HCT116 (cell line): ENCODE measurements around the gene TDRD3. TPM values are rescaled to one million over a fixed set of nuclear protein-coding genes. Genes with fewer than 3 reads are reported as not detected.

ENCODE experiments used
- ATAC-seq: fragments of 200-7000 bp; cut with Tn5 transposase; 2 replicates; pipeline ENCODE4 v1.9.1; 2020; ENCODE audit warnings: mild to moderate bottlenecking, moderate library complexity
- BruUV-seq: library from RNA; stranded (reverse); fragments of 400-500 nt; replicated peaks from 2 replicates; lab custom pipeline; 2021; lab: Mats Ljungman, UMichigan
- CTCF ChIA-PET: fragments of 300-600 bp; sonication (Branson Sonifier 250); formaldehyde crosslinking; loops from one replicate; lab custom pipeline; 2021; ENCODE audit warnings: antibody characterized with exemption; lab: Charles Lee
- POLR2A ChIA-PET: fragments of 300-600, 350-600 bp; sonication (Branson Sonifier 250); formaldehyde crosslinking; loops from one replicate; lab custom pipeline; 2021; ENCODE audit warnings: antibody characterized with exemption; lab: Charles Lee
- RAD21 ChIA-PET, 2 experiments: fragments of 300-600 bp; sonication (Branson Sonifier 250); formaldehyde crosslinking; loops; one replicate each; lab custom pipeline; 2023; ENCODE audit warnings: low total read pairs in 2 of 2; ENCODE audit not compliant: uncharacterized antibody in 2 of 2, unreplicated experiment in 2 of 2, low non-redundant PET in 1 of 2; lab: Charles Lee
- DNase-seq: peaks from one replicate; pipeline ENCODE4 v3.0.0-alpha.2; 2010; ENCODE audit warnings: low read depth, low spot score
- H2AFZ ChIP-seq: fragments of 200-600 bp; shearing (Covaris generic), sonication (generic); 2 replicates; pipeline ENCODE4 v1.6.1; 2017; ENCODE audit warnings: low read depth, mixed run types, mixed read lengths, antibody characterized with exemption, low read length; ENCODE audit not compliant: poor library complexity, severe bottlenecking
- H3K27ac ChIP-seq: 2 replicates; pipeline ENCODE4 v1.5.1; 2012; ENCODE audit warnings: low read depth, low read length
- H3K27me3 ChIP-seq: fragments of 200-600 bp; sonication (generic); 2 replicates; pipeline ENCODE4 v1.6.1; 2016; ENCODE audit warnings: mixed run types, low read length, mixed read lengths; ENCODE audit not compliant: insufficient read depth
- H3K36me3 ChIP-seq, 2 experiments: fragments of 200-500 bp in 1 of 2; fragments of 200-600 bp in 1 of 2; sonication (Bioruptor generic) in 1 of 2; sonication (generic) in 1 of 2; 2 replicates each; pipeline versions ENCODE4 v1.5.1 to v1.6.1; 2014 to 2016; ENCODE audit warnings: low read length in 2 of 2, inconsistent platforms in 1 of 2, mixed read lengths in 1 of 2, mixed run types in 1 of 2; ENCODE audit not compliant: insufficient read depth in 2 of 2, control insufficient read depth in 1 of 2
- H3K4me1 ChIP-seq, 2 experiments: fragments of 200-600 bp in 1 of 2; sonication (generic) in 1 of 2; 2 replicates each; pipeline versions ENCODE4 v1.5.1 to v1.6.1; 2012 to 2017; ENCODE audit warnings: low read length in 2 of 2, inconsistent platforms in 1 of 2, mild to moderate bottlenecking in 1 of 2, mixed read lengths in 1 of 2, mixed run types in 1 of 2, moderate library complexity in 1 of 2; ENCODE audit not compliant: insufficient read depth in 2 of 2, control insufficient read depth in 1 of 2
- H3K4me2 ChIP-seq: fragments of 200-600 bp; sonication (generic); 2 replicates; pipeline ENCODE4 v1.6.1; 2017; ENCODE audit warnings: mixed run types, low read length, mixed read lengths
- H3K4me3 ChIP-seq, 2 experiments: fragments of 200-600 bp in 1 of 2; sonication (generic) in 1 of 2; replicated peaks in 1 of 2; 2 replicates each; pipeline ENCODE4 v1.5.1; 2011 to 2016; ENCODE audit warnings: low read length in 2 of 2, control low read depth in 1 of 2, low read depth in 1 of 2, mild to moderate bottlenecking in 1 of 2, mixed read lengths in 1 of 2, mixed run types in 1 of 2
- H3K79me2 ChIP-seq: fragments of 200-600 bp; sonication (generic); 2 replicates; pipeline ENCODE4 v1.6.1; 2017; ENCODE audit warnings: mild to moderate bottlenecking, mixed run types, low read length, moderate library complexity, mixed read lengths; ENCODE audit not compliant: insufficient read depth
- H3K9ac ChIP-seq: fragments of 200-600 bp; sonication (generic); 2 replicates; pipeline ENCODE4 v1.6.1; 2016; ENCODE audit warnings: low read length, mixed read lengths
- H3K9me2 ChIP-seq: fragments of 200-600 bp; sonication (generic), shearing (Covaris generic); 2 replicates; pipeline ENCODE4 v1.6.1; 2017; ENCODE audit warnings: mixed run types, mild to moderate bottlenecking, moderate library complexity; ENCODE audit not compliant: insufficient read depth
- H3K9me3 ChIP-seq, 2 experiments: fragments of 200-500 bp in 1 of 2; fragments of 200-600 bp in 1 of 2; sonication (Bioruptor generic) in 1 of 2; sonication (generic) in 1 of 2; 2 replicates each; pipeline ENCODE4 v1.6.1; 2014 to 2017; ENCODE audit warnings: low read length in 2 of 2, mixed read lengths in 2 of 2, inconsistent platforms in 1 of 2, low read depth in 1 of 2, mild to moderate bottlenecking in 1 of 2, mixed run types in 1 of 2, moderate library complexity in 1 of 2; ENCODE audit not compliant: control insufficient read depth in 1 of 2, insufficient read depth in 1 of 2
- H4K20me1 ChIP-seq: fragments of 200-600 bp; sonication (generic), shearing (Covaris generic); 2 replicates; pipeline ENCODE4 v1.6.1; 2017; ENCODE audit warnings: mixed run types, mild to moderate bottlenecking, moderate library complexity; ENCODE audit not compliant: insufficient read depth
- ATF3 ChIP-seq: IDR thresholded peaks from 2 replicates; pipeline ENCODE4 v1.6.1; 2012
- CBX3 ChIP-seq: IDR thresholded peaks from 2 replicates; pipeline ENCODE4 v1.6.1; 2012; ENCODE audit warnings: low read depth
- CEBPB ChIP-seq: IDR thresholded peaks from 2 replicates; pipeline ENCODE4 v1.6.1; 2012; ENCODE audit warnings: low read depth
- FOSL1 ChIP-seq: IDR thresholded peaks from 2 replicates; pipeline ENCODE4 v1.6.1; 2012; ENCODE audit warnings: low read depth
- JUND ChIP-seq: IDR thresholded peaks from 2 replicates; pipeline ENCODE4 v1.6.1; 2012
- POLR2A ChIP-seq: IDR thresholded peaks from 2 replicates; pipeline ENCODE4 v1.7.0; 2011; ENCODE audit warnings: borderline replicate concordance; ENCODE audit not compliant: insufficient read depth, insufficient read length; ENCODE audit errors: extremely low read depth
- REST ChIP-seq: IDR thresholded peaks from 2 replicates; pipeline ENCODE4 v1.6.1; 2012; ENCODE audit warnings: low read depth
- SRF ChIP-seq: IDR thresholded peaks from 2 replicates; pipeline ENCODE4 v1.6.1; 2012; ENCODE audit warnings: low read depth
- TCF7L2 ChIP-seq: IDR thresholded peaks from 2 replicates; pipeline ENCODE4 v1.7.0; 2011; ENCODE audit warnings: borderline replicate concordance, inconsistent platforms; ENCODE audit not compliant: insufficient read depth, insufficient read length; ENCODE audit errors: extremely low read depth
- YY1 ChIP-seq: IDR thresholded peaks from 2 replicates; pipeline ENCODE4 v1.6.1; 2011; ENCODE audit warnings: low read length, low read depth, moderate library complexity, mild to moderate bottlenecking; ENCODE audit not compliant: insufficient replicate concordance; ENCODE audit errors: extremely low read depth
- ZFX ChIP-seq: fragments of 450-650 bp; IDR thresholded peaks from 2 replicates; pipeline ENCODE4 v1.6.1; 2017
- intact Hi-C: fragments of 100-400 bp; cut with micrococcal nuclease; formaldehyde crosslinking; loops from 2 replicates; pipeline ENCODE4 v1.10.0; 2022
- total RNA-seq: library from RNA; stranded (reverse); gene quantifications from one replicate; pipeline ENCODE4 v1.2.1, GENCODE V29; 2021; ENCODE audit not compliant: unreplicated experiment
- TF ChIP-seq, protein P1 (sequence below): IDR thresholded peaks from 2 replicates; pipeline ENCODE4 v1.6.1; 2012

TDRD3 gene
- total RNA-seq, 1 experiment from 2014 or later: 16.9 TPM

DNA sequence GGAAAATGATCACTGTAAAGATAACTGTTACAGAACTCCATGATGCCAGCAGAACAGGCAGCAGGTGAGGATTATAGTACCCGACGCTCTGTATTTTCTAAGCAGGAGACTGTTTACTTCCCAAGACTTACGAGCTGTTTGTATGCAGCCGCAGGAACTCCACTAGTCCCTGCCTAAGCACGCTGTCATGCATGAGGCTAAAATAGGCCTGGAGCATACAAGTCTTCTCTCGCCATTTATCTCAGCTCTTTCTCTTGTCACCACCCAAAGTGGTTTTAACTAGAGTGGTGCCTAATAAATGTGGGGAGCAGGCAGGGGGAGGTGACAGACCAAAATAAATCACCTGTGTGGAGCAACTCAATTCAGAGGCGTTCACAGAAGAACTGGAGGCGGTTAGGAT is 175.8 kb downstream of the TDRD3 start:
- Histone ChIP-seq H3K36me3 (no peaks in the 10 kb centered on the region), H3K79me2 (no peaks in the 10 kb centered on the region), H3K27me3 (no peaks in the 10 kb centered on the region), H2AFZ (no peak overlapping the region), H3K9me3 (no peaks in the 10 kb centered on the region), H3K4me1 (peaks cover 3 to 11% of the 10 kb centered on the region in 2 experiments; a peak in 3 of 4 replicates), H3K9me2 (no peaks in the 10 kb centered on the region), H3K4me2 (no peak overlapping the region; the same call in 1 of the 2 replicates), H3K9ac (no peak overlapping the region), H3K4me3 (no peak overlapping the region)
- RAD21 ChIA-PET: no interaction called here
- DNase-seq: no peak
- BruUV-seq: no TSS peak
- CTCF ChIA-PET: interaction anchor here (0.8 kb wide), 1 partner anchor 11 kb away, joined by 3 read pairs; no protein-coding TSS in a partner anchor
- intact Hi-C loops: no loop called here
- POLR2A ChIA-PET: no interaction called here
- TF ChIP-seq ATF3 (no peak), FOSL1 (no peak), JUND (no peak), ZFX (no peak), POLR2A (no peak), REST (no peak), SRF (no peak), TCF7L2 (no peak), CEBPB (no peak), YY1 (no peak), CBX3 (no peak)
- TF ChIP-seq, protein P1, sequence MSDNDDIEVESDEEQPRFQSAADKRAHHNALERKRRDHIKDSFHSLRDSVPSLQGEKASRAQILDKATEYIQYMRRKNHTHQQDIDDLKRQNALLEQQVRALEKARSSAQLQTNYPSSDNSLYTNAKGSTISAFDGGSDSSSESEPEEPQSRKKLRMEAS: no peak
- TF ChIP-seq, all 23 proteins: peak for 0
- Histone ChIP-seq H4K20me1 (no peaks in the 10 kb centered on the region), H3K27ac (no peak overlapping the region)
- ATAC-seq: no peak
